HepG2 (cell line): ENCODE data around the gene CYBC1. TPM values are rescaled to one million over a fixed set of nuclear protein-coding genes. Genes with fewer than 3 reads are reported as not detected.

Experiments used
- DNMT1 ChIP-seq: sonication (generic); formaldehyde crosslinking; IDR thresholded peaks from 2 replicates; pipeline ENCODE4 v1.5.1; 2020; ENCODE audit warnings: mild to moderate bottlenecking, missing genetic modification reagents
- HHEX ChIP-seq: IDR thresholded peaks from 2 replicates; pipeline ENCODE4 v1.6.1; 2016; ENCODE audit warnings: control low read depth
- IRX3 ChIP-seq: sonication (generic); formaldehyde crosslinking; IDR thresholded peaks from 2 replicates; pipeline ENCODE4 v1.8.1; 2023; ENCODE audit warnings: mild to moderate bottlenecking, low read depth, missing genetic modification reagents, borderline replicate concordance
- JARID2 ChIP-seq: sonication (generic); formaldehyde crosslinking; IDR thresholded peaks from 2 replicates; pipeline ENCODE4 v1.8.1; 2023; ENCODE audit warnings: missing genetic modification reagents, inconsistent platforms; ENCODE audit not compliant: insufficient replicate concordance
- MBD4 ChIP-seq: IDR thresholded peaks from 2 replicates; pipeline ENCODE4 v1.6.1; 2012; ENCODE audit warnings: low read length, inconsistent platforms, borderline replicate concordance
- NCOA2 ChIP-seq: sonication (generic); formaldehyde crosslinking; IDR thresholded peaks from 2 replicates; pipeline ENCODE4 v1.8.0; 2022; ENCODE audit warnings: inconsistent platforms
- NCOA5 ChIP-seq: sonication (generic); formaldehyde crosslinking; IDR thresholded peaks from 2 replicates; pipeline ENCODE4 v1.4.0; 2020; ENCODE audit warnings: missing genetic modification reagents
- NFIB ChIP-seq: sonication (generic); formaldehyde crosslinking; IDR thresholded peaks from 2 replicates; pipeline ENCODE4 v1.9.0; 2021; ENCODE audit warnings: missing genetic modification reagents, mild to moderate bottlenecking, borderline replicate concordance
- PAF1 ChIP-seq: IDR thresholded peaks from 2 replicates; pipeline ENCODE4 v1.6.1; 2016; ENCODE audit warnings: missing genetic modification reagents, missing compliant biosample characterization
- PAWR ChIP-seq: sonication (generic); formaldehyde crosslinking; IDR thresholded peaks from 2 replicates; pipeline ENCODE4 v1.4.0; 2020; ENCODE audit warnings: missing genetic modification reagents, mild to moderate bottlenecking, borderline replicate concordance
- RELA ChIP-seq: sonication (generic); formaldehyde crosslinking; IDR thresholded peaks from 2 replicates; pipeline ENCODE4 v1.4.0; 2020; ENCODE audit warnings: missing genetic modification reagents
- RFXAP ChIP-seq: sonication (generic); formaldehyde crosslinking; IDR thresholded peaks from 2 replicates; pipeline ENCODE4 v1.4.0; 2020; ENCODE audit warnings: missing genetic modification reagents, borderline replicate concordance
- SALL1 ChIP-seq: sonication (generic); formaldehyde crosslinking; IDR thresholded peaks from 2 replicates; pipeline ENCODE4 v1.8.0; 2022; ENCODE audit warnings: mild to moderate bottlenecking, missing genetic modification reagents
- SIX4 ChIP-seq: sonication (generic); formaldehyde crosslinking; IDR thresholded peaks from 2 replicates; pipeline ENCODE4 v1.4.0; 2020; ENCODE audit warnings: missing genetic modification reagents
- TOPORS ChIP-seq: sonication (generic); formaldehyde crosslinking; IDR thresholded peaks from 2 replicates; pipeline ENCODE4 v1.8.0; 2023; ENCODE audit warnings: mild to moderate bottlenecking, missing genetic modification reagents
- ZNF264 ChIP-seq: sonication (generic); formaldehyde crosslinking; IDR thresholded peaks from 2 replicates; pipeline ENCODE4 v1.4.0; 2020; ENCODE audit warnings: missing genetic modification reagents
- ZNF292 ChIP-seq: sonication (generic); formaldehyde crosslinking; IDR thresholded peaks from 2 replicates; pipeline ENCODE4 v1.8.1; 2022; ENCODE audit warnings: mild to moderate bottlenecking, low read depth, missing genetic modification reagents, borderline replicate concordance
- ZNF549 ChIP-seq: sonication (generic); formaldehyde crosslinking; IDR thresholded peaks from 2 replicates; pipeline ENCODE4 v1.5.0; 2020; ENCODE audit warnings: missing genetic modification reagents
- ZNF674 ChIP-seq: sonication (generic); formaldehyde crosslinking; IDR thresholded peaks from 2 replicates; pipeline ENCODE4 v1.5.0; 2020; ENCODE audit warnings: low read depth, mild to moderate bottlenecking, missing genetic modification reagents
- ZNF776 ChIP-seq: sonication (generic); formaldehyde crosslinking; IDR thresholded peaks from 2 replicates; pipeline ENCODE4 v1.4.0; 2020; ENCODE audit warnings: mild to moderate bottlenecking, missing genetic modification reagents
- ZZZ3 ChIP-seq: sonication (generic); formaldehyde crosslinking; IDR thresholded peaks from 2 replicates; pipeline ENCODE4 v1.4.0; 2020; ENCODE audit warnings: missing genetic modification reagents, mild to moderate bottlenecking, borderline replicate concordance
- polyA plus RNA-seq, 8 experiments: library from polyadenylated mRNA; depleted of rRNA in 3 of 8; stranded (reverse) in 7 of 8; unstranded in 1 of 8; fragments of >200 nt; fragmentation: Illumina TruSeq in 4 of 8; extraction: Trizol in 4 of 8; gene quantifications; 2 replicates each; pipeline versions ENCODE4 v1.2.1 to v1.2.3, GENCODE V29; 2011 to 2016; ENCODE audit warnings: low read depth in 4 of 8, missing spikeins in 1 of 8, mixed read lengths in 1 of 8; ENCODE audit not compliant: insufficient read depth in 1 of 8
- total RNA-seq, 5 experiments: library from RNA; depleted of rRNA; stranded (reverse); fragments of >200 nt; fragmentation: Illumina TruSeq; extraction: Trizol; gene quantifications; 2 replicates each; pipeline ENCODE4 v1.2.3, GENCODE V29; 2016; ENCODE audit warnings: low read depth in 1 of 5
- TF ChIP-seq, protein P1 (sequence below), 2 experiments: sonication (generic) in 1 of 2; formaldehyde crosslinking in 1 of 2; IDR thresholded peaks; 2 replicates each; pipeline versions ENCODE4 v1.4.0 to v1.6.1; 2016 to 2020; ENCODE audit warnings: borderline replicate concordance in 1 of 2, low read depth in 1 of 2, mild to moderate bottlenecking in 1 of 2, missing genetic modification reagents in 1 of 2
- TF ChIP-seq, protein P2 (sequence below): sonication (generic); formaldehyde crosslinking; IDR thresholded peaks from 2 replicates; pipeline ENCODE4 v1.8.0; 2022; ENCODE audit warnings: mild to moderate bottlenecking, missing genetic modification reagents; ENCODE audit not compliant: insufficient replicate concordance
- TF ChIP-seq, protein P3 (sequence below): sonication (generic); formaldehyde crosslinking; conservative IDR thresholded peaks from 2 replicates; pipeline ENCODE4 v1.4.0; 2020; ENCODE audit warnings: missing genetic modification reagents

The CYBC1 gene
- total and polyA plus RNA-seq, 2 of the 13 experiments (the other 11 are each of a cell fraction or from before 2014, with no cell fraction given): 43.4 to 44.1 TPM

DNA sequence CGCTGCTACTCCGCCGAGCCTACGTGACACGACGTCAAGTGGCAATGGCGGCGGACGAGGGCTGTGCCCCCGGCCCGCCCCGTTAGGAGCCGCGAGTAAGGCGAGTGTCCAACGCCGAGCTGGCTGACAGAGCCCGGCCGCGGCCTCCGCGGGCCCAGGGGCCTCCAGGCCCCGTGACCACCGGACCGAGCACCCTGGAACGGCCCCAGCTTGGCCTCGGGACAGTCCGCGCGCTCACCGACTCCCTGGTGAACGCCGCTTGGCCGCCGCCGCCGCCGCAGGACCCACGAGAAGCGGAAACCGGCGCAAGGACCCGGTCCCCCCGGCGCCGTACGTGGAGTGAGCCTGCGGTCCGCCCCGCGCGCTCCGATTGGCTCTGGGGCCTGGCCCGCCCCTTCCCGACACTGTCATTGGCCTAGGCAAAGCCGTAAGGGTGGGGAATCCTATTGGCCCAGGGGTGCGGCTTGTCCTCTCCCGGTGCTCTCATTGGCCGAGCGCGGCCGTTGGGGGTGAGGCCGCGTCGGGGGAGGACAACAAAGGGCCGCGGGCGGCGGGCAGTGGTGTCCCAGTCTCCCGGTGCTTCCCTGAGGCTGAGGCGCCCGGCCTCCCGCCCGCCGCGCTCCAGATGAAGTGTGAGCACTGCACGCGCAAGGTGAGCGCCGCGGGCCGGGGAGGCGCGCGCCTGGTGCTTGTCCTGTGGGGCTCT, 7.8 kb upstream of the CYBC1 start, which contains the start of gene NARF (continued):
- TF ChIP-seq JARID2 (CRISPR knock-in tag) (no peak), NFIB (CRISPR knock-in tag) (no peak), TOPORS (peak; percentile 44; the same call in 1 of the 2 replicates), NCOA2 (CRISPR knock-in tag) (peak; percentile 34; the same call in 1 of the 2 replicates), DNMT1 (CRISPR knock-in tag) (peak; percentile 31), IRX3 (CRISPR knock-in tag) (no peak; the same call in 1 of the 2 replicates), RFXAP (CRISPR knock-in tag) (peak; percentile 86; the same call in 1 of the 2 replicates), NCOA5 (CRISPR knock-in tag) (no peak), PAWR (CRISPR knock-in tag) (peak; percentile 96; the same call in 1 of the 2 replicates), PAF1 (CRISPR knock-in tag) (no peak), MBD4 (no peak), ZNF549 (no peak), SIX4 (CRISPR knock-in tag) (peak; percentile 32; the same call in 1 of the 2 replicates), SALL1 (CRISPR knock-in tag) (peak; percentile 88), ZZZ3 (CRISPR knock-in tag) (peak; percentile 90), ZNF264 (CRISPR knock-in tag) (peak; percentile 62; the same call in 1 of the 2 replicates), ZNF292 (CRISPR knock-in tag) (no peak), RELA (CRISPR knock-in tag) (peak; percentile 68; the same call in 1 of the 2 replicates), ZNF776 (CRISPR knock-in tag) (peak; percentile 98), ZNF674 (CRISPR knock-in tag) (no peak; the same call in 1 of the 2 replicates), HHEX (no peak)
- TF ChIP-seq, protein P1, sequence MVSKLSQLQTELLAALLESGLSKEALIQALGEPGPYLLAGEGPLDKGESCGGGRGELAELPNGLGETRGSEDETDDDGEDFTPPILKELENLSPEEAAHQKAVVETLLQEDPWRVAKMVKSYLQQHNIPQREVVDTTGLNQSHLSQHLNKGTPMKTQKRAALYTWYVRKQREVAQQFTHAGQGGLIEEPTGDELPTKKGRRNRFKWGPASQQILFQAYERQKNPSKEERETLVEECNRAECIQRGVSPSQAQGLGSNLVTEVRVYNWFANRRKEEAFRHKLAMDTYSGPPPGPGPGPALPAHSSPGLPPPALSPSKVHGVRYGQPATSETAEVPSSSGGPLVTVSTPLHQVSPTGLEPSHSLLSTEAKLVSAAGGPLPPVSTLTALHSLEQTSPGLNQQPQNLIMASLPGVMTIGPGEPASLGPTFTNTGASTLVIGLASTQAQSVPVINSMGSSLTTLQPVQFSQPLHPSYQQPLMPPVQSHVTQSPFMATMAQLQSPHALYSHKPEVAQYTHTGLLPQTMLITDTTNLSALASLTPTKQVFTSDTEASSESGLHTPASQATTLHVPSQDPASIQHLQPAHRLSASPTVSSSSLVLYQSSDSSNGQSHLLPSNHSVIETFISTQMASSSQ (IDR thresholded peaks at IDR 0.05; ENCODE audit: low read depth): no peak
- TF ChIP-seq, protein P1 (CRISPR knock-in tag; IDR thresholded peaks at IDR 0.05; ENCODE audit: borderline replicate concordance): peak; percentile 89
- TF ChIP-seq, protein P2, sequence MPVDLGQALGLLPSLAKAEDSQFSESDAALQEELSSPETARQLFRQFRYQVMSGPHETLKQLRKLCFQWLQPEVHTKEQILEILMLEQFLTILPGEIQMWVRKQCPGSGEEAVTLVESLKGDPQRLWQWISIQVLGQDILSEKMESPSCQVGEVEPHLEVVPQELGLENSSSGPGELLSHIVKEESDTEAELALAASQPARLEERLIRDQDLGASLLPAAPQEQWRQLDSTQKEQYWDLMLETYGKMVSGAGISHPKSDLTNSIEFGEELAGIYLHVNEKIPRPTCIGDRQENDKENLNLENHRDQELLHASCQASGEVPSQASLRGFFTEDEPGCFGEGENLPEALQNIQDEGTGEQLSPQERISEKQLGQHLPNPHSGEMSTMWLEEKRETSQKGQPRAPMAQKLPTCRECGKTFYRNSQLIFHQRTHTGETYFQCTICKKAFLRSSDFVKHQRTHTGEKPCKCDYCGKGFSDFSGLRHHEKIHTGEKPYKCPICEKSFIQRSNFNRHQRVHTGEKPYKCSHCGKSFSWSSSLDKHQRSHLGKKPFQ (CRISPR knock-in tag): peak; percentile 94
- TF ChIP-seq, protein P3, sequence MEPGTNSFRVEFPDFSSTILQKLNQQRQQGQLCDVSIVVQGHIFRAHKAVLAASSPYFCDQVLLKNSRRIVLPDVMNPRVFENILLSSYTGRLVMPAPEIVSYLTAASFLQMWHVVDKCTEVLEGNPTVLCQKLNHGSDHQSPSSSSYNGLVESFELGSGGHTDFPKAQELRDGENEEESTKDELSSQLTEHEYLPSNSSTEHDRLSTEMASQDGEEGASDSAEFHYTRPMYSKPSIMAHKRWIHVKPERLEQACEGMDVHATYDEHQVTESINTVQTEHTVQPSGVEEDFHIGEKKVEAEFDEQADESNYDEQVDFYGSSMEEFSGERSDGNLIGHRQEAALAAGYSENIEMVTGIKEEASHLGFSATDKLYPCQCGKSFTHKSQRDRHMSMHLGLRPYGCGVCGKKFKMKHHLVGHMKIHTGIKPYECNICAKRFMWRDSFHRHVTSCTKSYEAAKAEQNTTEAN: peak; percentile 74; the same call in 1 of the 2 replicates
